Heart right ventricle (tissue), 16 donors: ENCODE data around the gene POLG2. TPM values are rescaled to one million over a fixed set of nuclear protein-coding genes. Genes with fewer than 3 reads are reported as not detected.

Source experiments
- ATAC-seq, 8 donors: fragments of 200-7000 bp; cut with Tn5 transposase; one replicate each; pipeline ENCODE4 v1.9.1; 2020; ENCODE audit warnings: mild to moderate bottlenecking in 8 of 8, moderate library complexity in 8 of 8, moderate number of reproducible peaks in 1 of 8
- DNase-seq, 2 donors: peaks; one replicate each; pipeline ENCODE4 v3.0.0-alpha.2; 2020
- H3K27ac ChIP-seq, 10 donors: fragments of 200-600 bp; sonication (generic) in 2 of 10; one replicate each; pipeline versions ENCODE4 v1.5.0 to v1.8.0; 2020 to 2022; ENCODE audit warnings: mild to moderate bottlenecking in 3 of 10
- H3K27me3 ChIP-seq, 7 donors: fragments of 200-600 bp; one replicate each; pipeline ENCODE4 v1.8.0; 2021 to 2022; ENCODE audit warnings: mild to moderate bottlenecking in 2 of 7
- H3K36me3 ChIP-seq, 9 donors: fragments of 200-600 bp; sonication (generic) in 1 of 9; one replicate each; pipeline versions ENCODE4 v1.5.0 to v1.8.0; 2020 to 2022; ENCODE audit warnings: mild to moderate bottlenecking in 2 of 9
- H3K4me1 ChIP-seq, 9 donors: fragments of 200-600 bp; sonication (generic) in 1 of 9; one replicate each; pipeline versions ENCODE4 v1.5.0 to v1.8.0; 2020 to 2022; ENCODE audit warnings: mild to moderate bottlenecking in 4 of 9
- H3K4me3 ChIP-seq, 10 donors: fragments of 200-600 bp; sonication (generic) in 2 of 10; one replicate each; pipeline versions ENCODE4 v1.5.0 to v1.8.0; 2020 to 2022; ENCODE audit warnings: mild to moderate bottlenecking in 7 of 10, moderate library complexity in 2 of 10
- H3K9me3 ChIP-seq, 11 donors: fragments of 200-600 bp in 10 of 11; sonication (generic) in 2 of 11; one replicate each; pipeline versions ENCODE4 v1.5.0 to v1.8.0; 2013 to 2022; ENCODE audit warnings: mild to moderate bottlenecking in 2 of 11, control low read depth in 1 of 11, moderate library complexity in 1 of 11
- CTCF ChIP-seq, 9 donors: fragments of 200-600 bp; sonication (generic) in 2 of 9; IDR thresholded peaks; one replicate each; pipeline versions ENCODE4 v1.5.0 to v1.8.0; 2021 to 2022; ENCODE audit warnings: antibody characterized with exemption in 9 of 9, mild to moderate bottlenecking in 5 of 9, moderate library complexity in 1 of 9
- WGBS, 2 donors: extraction: QIAGEN DNeasy Blood & Tissue Kit; methylation state at CpG; one replicate each; pipeline ENCODE4 v1.1.7; 2013; ENCODE audit warnings: inconsistent platforms in 1 of 2; 5-methylcytosine and 5-hydroxymethylcytosine counted together
- intact Hi-C, 10 donors: fragments of 100-400 bp; cut with DNase I; formaldehyde crosslinking; loops; one replicate each; pipeline versions ENCODE4 v1.11.1 to v1.14.2; 2022
- polyA plus RNA-seq, 2 donors: library from polyadenylated mRNA; stranded (reverse); fragments of 200-250 nt; gene quantifications; one replicate each; pipeline ENCODE4 v1.2.3, GENCODE V29; 2013
- total RNA-seq, 10 donors: library from RNA; stranded (reverse); fragmentation: NEBNext Ultra II Directional in 3 of 10; extraction: Animal tissue kit (Norgen Biotek cat#: 25700) in 3 of 10; gene quantifications; one replicate each; pipeline versions ENCODE4 v1.2.1 to v1.2.4, GENCODE V29; 2021 to 2023
- donor health status: Arrhythmogenic right ventricular cardiomyopathy.
- donor health status: ischemic (EF 13 %, LVEDD 7.1; RV severe dilation, severe dysfunction).
- donor health status: healthy with polysubstance abuse.
- donor health status: DM: no; HTN: yes; CAD: no.
- donor health status: DM: no; HTN: no; CAD: no.
- donor health status: ischemic (EF 25% LVEDD 6.9; RV normal size, moderate dysfunction).
- donor health status: ischemic (EF 25% LVEDD 5.7; RV mildly dilated, moderate dysfunction).
- donor health status: healthy.
- donor health status: DM: yes; HTN: yes; CAD: no.
- donor health status: Ischemic cardiomyopathy.
- donor health status: ischemic (EF 35%, LVEDD 5.7; RV mildly dilated, moderate dysfunction).
- donor health status: nonischemic (EF 11% LVEDD 7.7; RV severe dilation, severe dysfunction).
- donor health status: DM: yes; HTN: yes; CAD: no.
- donor health status: PGD.
- donor health status: ischemic (EF 29% LVEDD 5.4; RV normal size, mild dysfunction).
- donor health status: nonischemic (EF 23%, LVEDD 6.1; RV moderate dilation, normal function).

POLG2 gene
- total and polyA plus RNA-seq, 12 donors: 4.8 to 11.1 (median 6.5) TPM

- intact Hi-C loops: loop anchor here in 2 of 10 donors (10.0 kb wide), 1 partner anchor 111 kb away; no protein-coding TSS in a partner anchor
- no peak for TF ChIP-seq CTCF (IDR thresholded peaks at IDR 0.05)
- H3K27ac ChIP-seq: no peak overlapping the region
- H3K36me3 ChIP-seq: peaks cover 0 to 100% (median 79%) of the 10 kb centered on the region in 9 donors
- no peak overlapping the region for H3K4me3 ChIP-seq
- WGBS, 2 donors: 71 to 75% methylated on average over 3 of the region's 3 CpGs
- peaks cover 0 to 7% (median 0%) of the 10 kb centered on the region in 9 donors for H3K4me1 ChIP-seq
- no peaks in the 10 kb centered on the region for H3K27me3 ChIP-seq
- DNase-seq (no peak), ATAC-seq (no peak)
- H3K9me3 ChIP-seq: no peaks in the 10 kb centered on the region
Measured at GRCh38 chr17:64534187-64534586, 37.3 kb upstream of the POLG2 start.

DNA sequence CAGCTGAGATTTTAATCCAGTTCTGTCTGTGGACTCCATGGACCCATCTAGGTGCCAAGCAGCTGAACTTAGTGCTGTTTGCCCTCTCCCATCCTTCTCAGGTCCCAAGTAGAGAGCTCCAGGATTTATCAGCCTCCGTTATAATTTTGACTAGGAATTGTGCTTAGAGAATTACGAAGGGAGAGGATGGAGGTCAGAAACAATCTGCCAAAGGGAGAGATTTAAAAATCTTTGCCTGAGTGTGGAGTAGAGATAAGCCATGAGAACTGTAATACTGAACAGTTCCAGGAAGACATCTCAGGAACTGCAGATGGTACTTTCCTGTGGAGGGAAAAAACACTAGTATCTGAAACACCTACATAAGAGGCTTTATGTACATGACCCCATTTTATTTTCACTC, 36.9 kb upstream of the POLG2 start:
- TF ChIP-seq CTCF (IDR thresholded peaks at IDR 0.05): no peak
- H3K4me1 ChIP-seq: peaks cover 0 to 7% (median 0%) of the 10 kb centered on the region in 9 donors
- no peak for ATAC-seq
- WGBS, 2 donors: 66 to 75% methylated on average over 2 of the region's 2 CpGs
- intact Hi-C loops: loop anchor here in 2 of 10 donors (10.0 kb wide), 1 partner anchor 111 kb away; no protein-coding TSS in a partner anchor
- no peaks in the 10 kb centered on the region for H3K27me3 ChIP-seq
- DNase-seq: no peak
- H3K9me3 ChIP-seq: no peaks in the 10 kb centered on the region
- H3K36me3 ChIP-seq: peaks cover 0 to 100% (median 82%) of the 10 kb centered on the region in 9 donors
- no peak overlapping the region for H3K4me3 ChIP-seq
- H3K27ac ChIP-seq: no peak overlapping the region

DNA sequence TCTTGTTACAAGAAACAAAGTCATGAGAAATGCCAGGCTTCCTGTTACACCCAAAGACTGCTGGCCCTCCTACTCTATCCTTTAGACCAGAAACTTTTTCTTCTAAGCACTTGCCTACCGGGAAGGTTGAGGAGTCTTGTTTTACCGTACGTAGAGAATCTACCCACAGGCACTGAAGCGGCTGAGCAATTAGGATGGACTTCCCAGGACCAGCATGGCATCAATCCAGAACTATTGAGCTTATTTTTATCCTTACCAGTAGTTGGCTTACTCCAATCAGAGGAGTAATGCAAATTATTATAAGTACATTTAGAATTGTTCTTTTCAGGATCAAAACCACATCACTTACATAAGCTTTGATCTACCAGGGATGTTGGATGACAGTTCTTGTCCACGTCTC, 35.6 kb upstream of the POLG2 start:
- no peak for TF ChIP-seq CTCF (IDR thresholded peaks at IDR 0.05)
- peaks cover 0 to 100% (median 81%) of the 10 kb centered on the region in 9 donors for H3K36me3 ChIP-seq
- H3K27me3 ChIP-seq: no peaks in the 10 kb centered on the region
- no peak for DNase-seq
- H3K27ac ChIP-seq: peak overlapping the region in 1 of 10 donors; percentile 18
- H3K4me1 ChIP-seq: peaks cover 0 to 7% (median 0%) of the 10 kb centered on the region in 9 donors
- ATAC-seq: peak in 5 of 8 donors; percentile 25 to 50 (median 41)
- intact Hi-C loops: loop anchor here in 2 of 10 donors (10.0 kb wide), 1 partner anchor 112 kb away; no protein-coding TSS in a partner anchor
- WGBS, 2 donors: 60 to 76% methylated on average over 5 of the region's 5 CpGs
- H3K9me3 ChIP-seq: no peaks in the 10 kb centered on the region
- H3K4me3 ChIP-seq: no peak overlapping the region

DNA sequence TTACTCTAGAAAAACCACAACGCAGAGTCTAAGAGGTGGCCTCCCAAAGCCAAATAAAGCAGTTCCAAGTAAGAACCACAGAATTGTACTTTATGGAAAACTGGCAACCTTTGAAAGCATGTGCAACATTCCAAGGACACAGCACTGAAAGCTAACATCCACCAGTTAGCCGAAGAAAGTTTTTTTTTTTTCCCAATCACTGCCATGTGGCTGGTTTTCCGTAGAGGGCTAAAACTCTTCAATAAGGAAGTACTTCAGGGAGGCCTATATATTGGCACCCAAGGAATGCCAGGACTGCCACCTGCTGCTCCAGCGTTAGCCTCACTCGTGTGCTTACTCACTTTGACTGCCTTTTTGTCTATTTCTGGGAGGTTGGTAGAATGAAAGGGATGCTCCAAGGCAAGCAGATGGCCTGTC, 35.1 kb upstream of the POLG2 start:
- Histone ChIP-seq H3K36me3 (peaks cover 0 to 100% (median 81%) of the 10 kb centered on the region in 9 donors), H3K27me3 (no peaks in the 10 kb centered on the region), H3K27ac (peak overlapping the region in 1 of 10 donors; percentile 18), H3K9me3 (no peaks in the 10 kb centered on the region), H3K4me3 (no peak overlapping the region), H3K4me1 (peaks cover 0 to 7% (median 0%) of the 10 kb centered on the region in 9 donors)
- DNase-seq: no peak
- peak in 2 of 8 donors; percentile 17 to 35 for ATAC-seq
- intact Hi-C loops: loop anchor here in 2 of 10 donors (10.0 kb wide), 1 partner anchor 113 kb away; no protein-coding TSS in a partner anchor
- 76 to 78% methylated on average over 5 of the region's 5 CpGs for WGBS, 2 donors
- TF ChIP-seq CTCF (IDR thresholded peaks at IDR 0.05): no peak
